Fibroblast of mammary gland (primary cell): ENCODE measurements around the gene HTRA2.

ENCODE experiments used
- DNase-seq: peaks from one replicate; pipeline ENCODE4 v3.0.0-alpha.2; 2010; ENCODE audit warnings: low read depth
- H3K4me3 ChIP-seq: 2 replicates; pipeline ENCODE4 v1.5.1; 2011; ENCODE audit warnings: low read depth, mild to moderate bottlenecking, low read length, moderate library complexity; ENCODE audit not compliant: control insufficient read depth
- CTCF ChIP-seq: conservative IDR thresholded peaks from 2 replicates; pipeline ENCODE4 v1.5.1; 2011; ENCODE audit warnings: low read depth, low read length, inconsistent platforms; ENCODE audit not compliant: control insufficient read depth, insufficient read depth

HTRA2 gene

GRCh38 chr2:74488643-74489481, 40.9 kb upstream of the HTRA2 start:
- H3K4me3 ChIP-seq = no peak overlapping the region
- DNase-seq = no peak

GRCh38 chr2:74489906-74490305, 39.8 kb upstream of the HTRA2 start:
- DNase-seq = no peak
- no peak overlapping the region for H3K4me3 ChIP-seq
- TF ChIP-seq CTCF = no peak

More at GRCh38 chr2:74488643-74489481, 40.9 kb upstream of the HTRA2 start:
- TF ChIP-seq CTCF = no peak

- DNase-seq = no peak
These were observed 37.8 kb upstream of the HTRA2 start for GRCh38 chr2:74491648-74492544.

GRCh38 chr2:74493546-74493945, 36.2 kb upstream of the HTRA2 start:
- no peak overlapping the region for H3K4me3 ChIP-seq
- no peak for DNase-seq
- no peak for TF ChIP-seq CTCF

More at GRCh38 chr2:74491648-74492544, 37.8 kb upstream of the HTRA2 start:
- H3K4me3 ChIP-seq = no peak overlapping the region
- TF ChIP-seq CTCF = no peak

GRCh38 chr2:74495440-74495839, 34.3 kb upstream of the HTRA2 start:
- no peak overlapping the region for H3K4me3 ChIP-seq
- no peak for DNase-seq
- TF ChIP-seq CTCF = no peak

GRCh38 chr2:74496997-74497776, 32.5 kb upstream of the HTRA2 start:
- TF ChIP-seq CTCF = no peak
- no peak for DNase-seq
- H3K4me3 ChIP-seq = no peak overlapping the region
